ENCODE measurements around the gene TREM1. TPM values are rescaled to one million over a fixed set of nuclear protein-coding genes. Genes with fewer than 3 reads are reported as not detected.

Gene TREM1
- polyA plus RNA-seq, 4 donors, result 0.04 to 1.8 (median 1.1) TPM; not detected in 1

GRCh38 chr6:41228616-41229015 lies 57.9 kb downstream of the TREM1 start:
- H3K4me3 ChIP-seq (ENCODE audit: low read depth in 1 of 3, low read length in 3 of 3), result no peak overlapping the region
- no peaks in the 10 kb centered on the region for H3K36me3 ChIP-seq (ENCODE audit: control insufficient read depth in 3 of 3, insufficient read depth in 2 of 3, low read depth in 1 of 3, low read length in 3 of 3)
- DNase-seq (no peak), FAIRE-seq (no peak)
- 53 to 66% (median 55%) methylated on average over 5 of the region's 5 CpGs for WGBS, 3 donors
- H3K4me1 ChIP-seq (ENCODE audit: control insufficient read depth in 3 of 3, insufficient read depth in 2 of 3, low read depth in 1 of 3, low read length in 2 of 3), result no peaks in the 10 kb centered on the region
- no peaks in the 10 kb centered on the region for H3K9me3 ChIP-seq (ENCODE audit: control insufficient read depth in 2 of 2, insufficient read depth in 1 of 2, low read depth in 1 of 2, low read length in 1 of 2)
- no peak overlapping the region for H3K27ac ChIP-seq (ENCODE audit: low read depth in 1 of 3, low read length in 2 of 3)
- H3K27me3 ChIP-seq (ENCODE audit: control insufficient read depth in 3 of 3, insufficient read depth in 3 of 3, low read length in 3 of 3), result peaks cover 0 to 13% (median 6%) of the 10 kb centered on the region in 3 donors

GRCh38 chr6:41228096-41228495 lies 58.4 kb downstream of the TREM1 start, which contains the start of gene TREML4:
TREML4 (plus strand) TSS chr6:41228349; CDS start chr6:41228428, 79 bp downstream.
- WGBS, 3 donors, result 62 to 67% (median 65%) methylated on average over 5 of the region's 5 CpGs
- peaks cover 0 to 14% (median 6%) of the 10 kb centered on the region in 3 donors for H3K27me3 ChIP-seq (ENCODE audit: control insufficient read depth in 3 of 3, insufficient read depth in 3 of 3, low read length in 3 of 3)
- no peak for FAIRE-seq
- no peaks in the 10 kb centered on the region for H3K4me1 ChIP-seq (ENCODE audit: control insufficient read depth in 3 of 3, insufficient read depth in 2 of 3, low read depth in 1 of 3, low read length in 2 of 3)
- H3K9me3 ChIP-seq (ENCODE audit: control insufficient read depth in 2 of 2, insufficient read depth in 1 of 2, low read depth in 1 of 2, low read length in 1 of 2), result no peaks in the 10 kb centered on the region
- DNase-seq, result no peak
- no peaks in the 10 kb centered on the region for H3K36me3 ChIP-seq (ENCODE audit: control insufficient read depth in 3 of 3, insufficient read depth in 2 of 3, low read depth in 1 of 3, low read length in 3 of 3)
- no peak within 1 kb of the TSS for H3K27ac ChIP-seq (ENCODE audit: low read depth in 1 of 3, low read length in 2 of 3)
- H3K4me3 ChIP-seq (ENCODE audit: low read depth in 1 of 3, low read length in 3 of 3), result no peak within 1 kb of the TSS

- FAIRE-seq (no peak), DNase-seq (no peak)
- no peak overlapping the region for H3K27ac ChIP-seq (ENCODE audit: low read depth in 1 of 3, low read length in 2 of 3)
- H3K36me3 ChIP-seq (ENCODE audit: control insufficient read depth in 3 of 3, insufficient read depth in 2 of 3, low read depth in 1 of 3, low read length in 3 of 3), result no peaks in the 10 kb centered on the region
- no peaks in the 10 kb centered on the region for H3K9me3 ChIP-seq (ENCODE audit: control insufficient read depth in 2 of 2, insufficient read depth in 1 of 2, low read depth in 1 of 2, low read length in 1 of 2)
- H3K4me1 ChIP-seq (ENCODE audit: control insufficient read depth in 3 of 3, insufficient read depth in 2 of 3, low read depth in 1 of 3, low read length in 2 of 3), result no peaks in the 10 kb centered on the region
- H3K27me3 ChIP-seq (ENCODE audit: control insufficient read depth in 3 of 3, insufficient read depth in 3 of 3, low read length in 3 of 3), result peaks cover 0 to 14% (median 6%) of the 10 kb centered on the region in 3 donors
- 58 to 68% (median 61%) methylated on average over 3 of the region's 3 CpGs for WGBS, 3 donors
- no peak overlapping the region for H3K4me3 ChIP-seq (ENCODE audit: low read depth in 1 of 3, low read length in 3 of 3)
Observed at GRCh38 chr6:41226752-41227151, 59.7 kb downstream of the TREM1 start.

- H3K27me3 ChIP-seq (ENCODE audit: control insufficient read depth in 3 of 3, insufficient read depth in 3 of 3, low read length in 3 of 3), result peaks cover 0 to 14% (median 6%) of the 10 kb centered on the region in 3 donors
- H3K27ac ChIP-seq (ENCODE audit: low read depth in 1 of 3, low read length in 2 of 3), result no peak overlapping the region
- WGBS, 3 donors, result 86 to 92% (median 91%) methylated on average over 1 of the region's 1 CpG
- H3K4me1 ChIP-seq (ENCODE audit: control insufficient read depth in 3 of 3, insufficient read depth in 2 of 3, low read depth in 1 of 3, low read length in 2 of 3), result no peaks in the 10 kb centered on the region
- no peaks in the 10 kb centered on the region for H3K9me3 ChIP-seq (ENCODE audit: control insufficient read depth in 2 of 2, insufficient read depth in 1 of 2, low read depth in 1 of 2, low read length in 1 of 2)
- H3K4me3 ChIP-seq (ENCODE audit: low read depth in 1 of 3, low read length in 3 of 3), result no peak overlapping the region
- no peak for DNase-seq
- no peak for FAIRE-seq
- H3K36me3 ChIP-seq (ENCODE audit: control insufficient read depth in 3 of 3, insufficient read depth in 2 of 3, low read depth in 1 of 3, low read length in 3 of 3), result no peaks in the 10 kb centered on the region
Observed at GRCh38 chr6:41224800-41225199, 61.7 kb downstream of the TREM1 start.

Other genes with a start within 250 kb of the TREM1 start
- gene UNC5CL, start 247.5 kb downstream of the TREM1 start, polyA plus RNA-seq, result 100 to 1,000 TPM in 1 of 4 donors, 10 to 100 TPM in 3; 31.9 to 123 (median 45.3) TPM
- gene TSPO2, start 244.2 kb downstream of the TREM1 start, polyA plus RNA-seq, result 1 to 10 TPM in 3 of 4 donors, not detected in 1; 1.1 to 2.1 (median 1.9) TPM
- 1 to 10 TPM in 3 of 4 donors, under 1 TPM in 1; 0.64 to 5.1 (median 3.7) TPM for gene APOBEC2, start 233.5 kb downstream of the TREM1 start, polyA plus RNA-seq
- 10 to 100 TPM; 31.3 to 78.1 (median 43.6) TPM for gene OARD1, start 214.3 kb downstream of the TREM1 start, polyA plus RNA-seq
- 10 to 100 TPM in 1 of 4 donors, 1 to 10 TPM in 3; 4.6 to 30.8 (median 7.2) TPM for gene NFYA, start 213.7 kb downstream of the TREM1 start, polyA plus RNA-seq
- under 1 TPM in 2 of 4 donors, not detected in 2; 0.07 to 0.16 TPM for gene TREML1, start 132.3 kb downstream of the TREM1 start, polyA plus RNA-seq
- gene TREM2, start 123.6 kb downstream of the TREM1 start, polyA plus RNA-seq, result under 1 TPM in 3 of 4 donors, not detected in 1; 0.16 to 0.81 (median 0.21) TPM
- gene TREML2, start 85.5 kb downstream of the TREM1 start, polyA plus RNA-seq, result under 1 TPM in 3 of 4 donors, not detected in 1; 0.10 to 0.27 (median 0.13) TPM
- gene TREML4, start 58.3 kb downstream of the TREM1 start, polyA plus RNA-seq, result not detected
- gene NCR2, start 48.9 kb upstream of the TREM1 start, polyA plus RNA-seq, result under 1 TPM in 1 of 4 donors, not detected in 3; 0.65 TPM